Gastroesophageal sphincter (tissue), 4 donors: ENCODE measurements around the gene BRIP1. TPM values are rescaled to one million over a fixed set of nuclear protein-coding genes. Genes with fewer than 3 reads are reported as not detected.
"Not testable (repeated sequence)": the region's sequence is repeated elsewhere in the genome, so short reads cannot be mapped to it uniquely, and the experiment has no call there.

Experiments used
- ATAC-seq: fragments of 150-250 bp; one replicate; pipeline ENCODE4 v1.9.1; 2016; ENCODE audit warnings: mild to moderate bottlenecking, moderate library complexity
- H3K27ac ChIP-seq, 4 donors: fragments of 200-600 bp; sonication (generic) in 3 of 4; 1 replicate in 3 of 4; 2 replicates in 1 of 4; pipeline ENCODE4 v1.5.1; 2016 to 2019
- H3K27me3 ChIP-seq: fragments of 200-600 bp; sonication (generic); one replicate; pipeline ENCODE4 v1.5.1; 2019
- H3K36me3 ChIP-seq, 2 donors: fragments of 200-600 bp; sonication (generic); one replicate each; pipeline ENCODE4 v1.5.1; 2019; ENCODE audit warnings: control low read depth in 1 of 2
- H3K4me1 ChIP-seq, 3 donors: fragments of 200-600 bp; sonication (generic); 1 replicate in 2 of 3; 2 replicates in 1 of 3; pipeline ENCODE4 v1.5.1; 2016 to 2019; ENCODE audit warnings: control low read depth in 2 of 3
- H3K4me3 ChIP-seq, 2 donors: fragments of 200-600 bp; sonication (generic); one replicate each; pipeline ENCODE4 v1.5.1; 2019; ENCODE audit warnings: mild to moderate bottlenecking in 1 of 2, moderate library complexity in 1 of 2
- H3K9me3 ChIP-seq, 3 donors: fragments of 200-600 bp; sonication (generic); one replicate each; pipeline ENCODE4 v1.5.1; 2017 to 2019; ENCODE audit warnings: control low read depth in 2 of 3
- EP300 ChIP-seq: sonication (generic); formaldehyde crosslinking; IDR thresholded peaks from one replicate; pipeline ENCODE4 v1.6.1; 2017; ENCODE audit warnings: antibody characterized with exemption, mild to moderate bottlenecking
- POLR2A ChIP-seq, 2 donors: fragments of 450-650 bp; IDR thresholded peaks; one replicate each; pipeline ENCODE4 v1.6.1; 2017; ENCODE audit warnings: antibody characterized with exemption in 2 of 2, mild to moderate bottlenecking in 2 of 2, moderate library complexity in 1 of 2
- POLR2AphosphoS5 ChIP-seq: sonication (generic); formaldehyde crosslinking; IDR thresholded peaks from one replicate; pipeline ENCODE4 v1.6.1; 2017; ENCODE audit warnings: antibody characterized with exemption
- WGBS, 2 donors: methylation state at CpG; one replicate each; pipeline ENCODE4 v1.1.5; 2018; ENCODE audit warnings: low coverage in 1 of 2; 5-methylcytosine and 5-hydroxymethylcytosine counted together
- total RNA-seq, 4 donors: library from RNA; depleted of rRNA; stranded (reverse); fragments of >200 nt; gene quantifications; one replicate each; pipeline ENCODE4 v1.1.0, GENCODE V29; 2016
- TF ChIP-seq, protein P1 (sequence below), 4 experiments: fragments of 200-600 bp in 2 of 4; fragments of 450-650 bp in 2 of 4; sonication (generic) in 1 of 4; IDR thresholded peaks; one replicate each; pipeline ENCODE4 v1.5.1; 2017 to 2019; ENCODE audit warnings: antibody characterized with exemption in 4 of 4, mild to moderate bottlenecking in 2 of 4, moderate library complexity in 2 of 4

BRIP1 gene
- total RNA-seq, 4 donors from 2014 or later = 0.15 to 1.1 (median 0.29) TPM

GRCh38 chr17:61825448-61826137 is 37.7 kb downstream of the BRIP1 start:
- 95 to 100% methylated on average over 2 of the region's 2 CpGs for WGBS, 2 donors

GRCh38 chr17:61822326-61823285 is 40.7 kb downstream of the BRIP1 start:
- TF ChIP-seq POLR2AphosphoS5 (no peak), POLR2A (IDR thresholded peaks at IDR 0.05) (no peak), EP300 (no peak)
- TF ChIP-seq, protein P1, sequence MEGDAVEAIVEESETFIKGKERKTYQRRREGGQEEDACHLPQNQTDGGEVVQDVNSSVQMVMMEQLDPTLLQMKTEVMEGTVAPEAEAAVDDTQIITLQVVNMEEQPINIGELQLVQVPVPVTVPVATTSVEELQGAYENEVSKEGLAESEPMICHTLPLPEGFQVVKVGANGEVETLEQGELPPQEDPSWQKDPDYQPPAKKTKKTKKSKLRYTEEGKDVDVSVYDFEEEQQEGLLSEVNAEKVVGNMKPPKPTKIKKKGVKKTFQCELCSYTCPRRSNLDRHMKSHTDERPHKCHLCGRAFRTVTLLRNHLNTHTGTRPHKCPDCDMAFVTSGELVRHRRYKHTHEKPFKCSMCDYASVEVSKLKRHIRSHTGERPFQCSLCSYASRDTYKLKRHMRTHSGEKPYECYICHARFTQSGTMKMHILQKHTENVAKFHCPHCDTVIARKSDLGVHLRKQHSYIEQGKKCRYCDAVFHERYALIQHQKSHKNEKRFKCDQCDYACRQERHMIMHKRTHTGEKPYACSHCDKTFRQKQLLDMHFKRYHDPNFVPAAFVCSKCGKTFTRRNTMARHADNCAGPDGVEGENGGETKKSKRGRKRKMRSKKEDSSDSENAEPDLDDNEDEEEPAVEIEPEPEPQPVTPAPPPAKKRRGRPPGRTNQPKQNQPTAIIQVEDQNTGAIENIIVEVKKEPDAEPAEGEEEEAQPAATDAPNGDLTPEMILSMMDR (IDR thresholded peaks at IDR 0.05) = no peak
- no peak for ATAC-seq
- Histone ChIP-seq H3K4me3 (no peak overlapping the region), H3K4me1 (no peaks in the 10 kb centered on the region), H3K27me3 (no peaks in the 10 kb centered on the region), H3K27ac (no peak overlapping the region), H3K9me3 (peaks cover 0 to 3% (median 0%) of the 10 kb centered on the region in 3 donors), H3K36me3 (no peaks in the 10 kb centered on the region)
- WGBS, 2 donors = 83 to 87% methylated on average over 6 of the region's 6 CpGs

More at GRCh38 chr17:61825448-61826137, 37.7 kb downstream of the BRIP1 start:
- Histone ChIP-seq H3K4me3 (no peak overlapping the region), H3K36me3 (no peaks in the 10 kb centered on the region), H3K9me3 (peaks cover 0 to 3% (median 0%) of the 10 kb centered on the region in 3 donors), H3K27ac (no peak overlapping the region), H3K4me1 (no peaks in the 10 kb centered on the region), H3K27me3 (no peaks in the 10 kb centered on the region)
- no peak for ATAC-seq
- TF ChIP-seq POLR2AphosphoS5 = no peak
- TF ChIP-seq, protein P1 (IDR thresholded peaks at IDR 0.05) = no peak
- TF ChIP-seq POLR2A (IDR thresholded peaks at IDR 0.05) = no peak

DNA sequence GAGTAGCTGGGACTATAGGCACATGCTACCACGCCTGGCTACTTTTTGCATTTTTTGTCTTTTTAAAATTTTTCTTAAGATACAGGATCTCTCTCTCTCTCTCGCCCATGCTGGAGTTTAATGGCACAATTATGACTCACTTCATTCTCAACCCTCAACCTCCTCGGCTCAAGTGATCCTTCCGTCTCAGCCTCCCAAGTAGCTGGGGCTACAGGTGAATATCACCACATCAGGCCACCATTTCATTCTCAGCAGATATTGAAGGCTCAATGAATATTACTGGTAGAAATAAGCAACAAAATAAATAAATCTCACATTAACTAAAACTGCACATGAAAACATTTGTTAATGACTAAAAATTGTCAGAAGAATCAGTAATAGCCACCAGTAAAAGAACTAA is 41.7 kb downstream of the BRIP1 start:
- Histone ChIP-seq H3K4me1 (no peaks in the 10 kb centered on the region), H3K36me3 (no peaks in the 10 kb centered on the region), H3K9me3 (no peaks in the 10 kb centered on the region), H3K27me3 (no peaks in the 10 kb centered on the region), H3K4me3 (no peak overlapping the region), H3K27ac (no peak overlapping the region)
- no peak for TF ChIP-seq POLR2A (IDR thresholded peaks at IDR 0.05)
- TF ChIP-seq, protein P1 (IDR thresholded peaks at IDR 0.05) = no peak
- 75 to 92% methylated on average over 3 to 4 of the region's 4 CpGs for WGBS, 2 donors
- ATAC-seq = no peak

DNA sequence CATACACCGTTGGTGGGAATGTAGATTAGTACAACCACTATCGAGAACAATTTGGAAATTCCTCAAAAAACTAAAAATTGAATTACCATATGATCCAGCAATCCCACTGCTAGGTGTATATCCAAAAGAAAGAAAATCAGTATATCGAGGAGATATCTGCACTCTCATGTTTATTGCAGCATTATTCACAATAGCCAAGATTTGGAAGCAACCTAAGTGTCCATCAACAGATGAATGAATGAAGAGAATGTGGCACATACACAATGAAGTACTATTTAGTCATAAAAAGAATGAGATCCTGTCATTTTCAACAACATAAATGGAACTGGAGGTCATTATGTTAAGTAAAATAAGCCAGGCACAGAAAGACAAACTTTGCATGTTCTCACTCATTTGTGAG is 44.1 kb downstream of the BRIP1 start:
- not testable (repeated sequence) for H3K27me3 ChIP-seq, H3K9me3 ChIP-seq, H3K4me1 ChIP-seq, H3K4me3 ChIP-seq, H3K36me3 ChIP-seq, H3K27ac ChIP-seq, ATAC-seq
- WGBS, 2 donors = 88 to 96% methylated on average over 3 of the region's 3 CpGs

GRCh38 chr17:61818225-61818624 is 45.1 kb downstream of the BRIP1 start:
- no peaks in the 10 kb centered on the region for H3K9me3 ChIP-seq
- no peak for ATAC-seq
- no peak overlapping the region for H3K27ac ChIP-seq
- no peak for TF ChIP-seq POLR2AphosphoS5
- TF ChIP-seq, protein P1 (IDR thresholded peaks at IDR 0.05) = no peak
- no peak for TF ChIP-seq EP300
- TF ChIP-seq POLR2A (IDR thresholded peaks at IDR 0.05) = no peak
- H3K4me1 ChIP-seq = no peaks in the 10 kb centered on the region
- no peaks in the 10 kb centered on the region for H3K36me3 ChIP-seq
- no peak overlapping the region for H3K4me3 ChIP-seq
- H3K27me3 ChIP-seq = no peaks in the 10 kb centered on the region
